Measurements from ENCODE around the gene SLC9C1.

The SLC9C1 gene

GRCh38 chr3:112126511-112126911, 167.5 kb downstream of the SLC9C1 start:
- no peak for TF ChIP-seq CTCF (IDR thresholded peaks at IDR 0.05)

- no peak for TF ChIP-seq CTCF (IDR thresholded peaks at IDR 0.05)
Measured at GRCh38 chr3:112124907-112125607, 169.0 kb downstream of the SLC9C1 start.

- TF ChIP-seq CTCF (IDR thresholded peaks at IDR 0.05): no peak
Measured at GRCh38 chr3:112123548-112123947, 170.5 kb downstream of the SLC9C1 start.

- TF ChIP-seq CTCF (IDR thresholded peaks at IDR 0.05): no peak
Measured at GRCh38 chr3:112122870-112123269, 171.1 kb downstream of the SLC9C1 start.

- no peak for TF ChIP-seq CTCF (IDR thresholded peaks at IDR 0.05)
Measured at GRCh38 chr3:112121577-112122547, 172.2 kb downstream of the SLC9C1 start.

GRCh38 chr3:112119962-112120836, 173.8 kb downstream of the SLC9C1 start:
- no peak for TF ChIP-seq CTCF (IDR thresholded peaks at IDR 0.05)

All from LNCAP (cell line).